ENCODE data around the gene CRYL1.

CRYL1 gene

GRCh38 chr13:20425819-20426219 is 99.8 kb downstream of the CRYL1 start:
- peak; percentile 59 for DNase-seq (ENCODE audit: low read depth)
- TF ChIP-seq, protein P1, sequence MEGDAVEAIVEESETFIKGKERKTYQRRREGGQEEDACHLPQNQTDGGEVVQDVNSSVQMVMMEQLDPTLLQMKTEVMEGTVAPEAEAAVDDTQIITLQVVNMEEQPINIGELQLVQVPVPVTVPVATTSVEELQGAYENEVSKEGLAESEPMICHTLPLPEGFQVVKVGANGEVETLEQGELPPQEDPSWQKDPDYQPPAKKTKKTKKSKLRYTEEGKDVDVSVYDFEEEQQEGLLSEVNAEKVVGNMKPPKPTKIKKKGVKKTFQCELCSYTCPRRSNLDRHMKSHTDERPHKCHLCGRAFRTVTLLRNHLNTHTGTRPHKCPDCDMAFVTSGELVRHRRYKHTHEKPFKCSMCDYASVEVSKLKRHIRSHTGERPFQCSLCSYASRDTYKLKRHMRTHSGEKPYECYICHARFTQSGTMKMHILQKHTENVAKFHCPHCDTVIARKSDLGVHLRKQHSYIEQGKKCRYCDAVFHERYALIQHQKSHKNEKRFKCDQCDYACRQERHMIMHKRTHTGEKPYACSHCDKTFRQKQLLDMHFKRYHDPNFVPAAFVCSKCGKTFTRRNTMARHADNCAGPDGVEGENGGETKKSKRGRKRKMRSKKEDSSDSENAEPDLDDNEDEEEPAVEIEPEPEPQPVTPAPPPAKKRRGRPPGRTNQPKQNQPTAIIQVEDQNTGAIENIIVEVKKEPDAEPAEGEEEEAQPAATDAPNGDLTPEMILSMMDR (IDR thresholded peaks at IDR 0.05; ENCODE audit: insufficient read depth, low read depth, low read length, missing control alignments), result no peak
- no peak overlapping the region for H3K4me3 ChIP-seq (ENCODE audit: low read depth, low read length)

DNA sequence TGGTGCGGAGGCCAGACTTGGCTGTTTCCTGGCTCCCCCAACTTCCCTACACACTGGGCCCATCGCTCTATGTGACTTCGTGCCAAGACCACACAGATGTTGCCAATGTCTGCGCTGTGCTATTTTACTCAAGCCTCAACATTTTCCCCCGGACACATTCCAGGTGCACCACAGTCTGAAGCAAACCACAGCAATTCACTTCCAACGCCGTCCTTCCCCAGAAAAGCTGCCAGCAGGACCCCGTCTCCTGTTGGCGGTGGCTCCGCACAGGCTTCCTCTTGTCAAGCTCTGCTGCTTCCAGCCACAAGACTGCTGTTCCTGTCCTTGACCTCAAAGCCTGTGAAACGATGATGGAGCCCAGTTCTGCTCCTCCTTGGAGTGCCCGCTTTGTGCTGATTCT is 100.7 kb downstream of the CRYL1 start:
- TF ChIP-seq, protein P1 (IDR thresholded peaks at IDR 0.05; ENCODE audit: insufficient read depth, low read depth, low read length, missing control alignments), result no peak
- DNase-seq (ENCODE audit: low read depth), result no peak

GRCh38 chr13:20424559-20424852 is 101.2 kb downstream of the CRYL1 start:
- no peak overlapping the region for H3K4me3 ChIP-seq (ENCODE audit: low read depth, low read length)
- TF ChIP-seq, protein P1 (IDR thresholded peaks at IDR 0.05; ENCODE audit: insufficient read depth, low read depth, low read length, missing control alignments), result no peak
- no peak for DNase-seq (ENCODE audit: low read depth)

More for the DNA sequence above, 100.7 kb downstream of the CRYL1 start:
- H3K4me3 ChIP-seq (ENCODE audit: low read depth, low read length), result no peak overlapping the region

GRCh38 chr13:20422362-20422761 is 103.3 kb downstream of the CRYL1 start:
- no peak for DNase-seq (ENCODE audit: low read depth)
- TF ChIP-seq, protein P1 (IDR thresholded peaks at IDR 0.05; ENCODE audit: insufficient read depth, low read depth, low read length, missing control alignments), result no peak
- no peak overlapping the region for H3K4me3 ChIP-seq (ENCODE audit: low read depth, low read length)

GRCh38 chr13:20420938-20421337 is 104.7 kb downstream of the CRYL1 start:
- no peak for DNase-seq (ENCODE audit: low read depth)
- no peak overlapping the region for H3K4me3 ChIP-seq (ENCODE audit: low read depth, low read length)
- TF ChIP-seq, protein P1 (IDR thresholded peaks at IDR 0.05; ENCODE audit: insufficient read depth, low read depth, low read length, missing control alignments), result no peak

DNA sequence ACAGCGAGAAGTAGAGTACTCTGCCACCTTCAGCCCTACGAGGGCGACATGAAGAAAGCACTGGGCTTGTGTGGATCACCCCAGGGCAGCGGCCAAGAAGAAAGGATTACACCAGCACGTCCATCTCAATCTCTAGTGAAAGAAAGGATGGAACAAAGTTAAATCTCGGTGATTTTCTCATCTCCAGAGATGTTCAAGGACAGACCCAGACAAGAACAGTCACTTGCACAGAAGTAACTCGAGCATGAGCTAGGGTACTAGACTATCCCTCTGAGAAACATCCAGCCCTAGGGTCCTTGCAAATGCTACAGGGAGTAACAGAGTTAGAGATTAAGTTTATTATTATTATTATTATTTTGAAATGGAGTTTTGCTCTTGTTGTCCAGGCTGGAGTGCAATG is 106.7 kb downstream of the CRYL1 start:
- H3K4me3 ChIP-seq (ENCODE audit: low read depth, low read length), result no peak overlapping the region
- TF ChIP-seq, protein P1 (IDR thresholded peaks at IDR 0.05; ENCODE audit: insufficient read depth, low read depth, low read length, missing control alignments), result no peak
- no peak for DNase-seq (ENCODE audit: low read depth)

GRCh38 chr13:20416223-20416745 is 109.4 kb downstream of the CRYL1 start:
- TF ChIP-seq, protein P1 (IDR thresholded peaks at IDR 0.05; ENCODE audit: insufficient read depth, low read depth, low read length, missing control alignments), result no peak
- DNase-seq (ENCODE audit: low read depth), result no peak
- H3K4me3 ChIP-seq (ENCODE audit: low read depth, low read length), result no peak overlapping the region
